Esophagus squamous epithelium (tissue), 5 donors: ENCODE data around the gene METTL6. TPM values are rescaled to one million over a fixed set of nuclear protein-coding genes. Genes with fewer than 3 reads are reported as not detected.
A peak's percentile ranks its signal among the peaks of the same experiment; 100 is the strongest.

ENCODE experiments used
- DNase-seq: peaks from one replicate; lab custom pipeline; 2025; lab: John Stamatoyannopoulos, UW
- H3K27ac ChIP-seq, 4 donors: fragments of 200-600 bp; sonication (generic); one replicate each; pipeline ENCODE4 v1.5.1; 2016 to 2019; ENCODE audit warnings: mild to moderate bottlenecking in 1 of 4
- H3K27me3 ChIP-seq, 4 donors: fragments of 200-600 bp; sonication (generic); 1 replicate in 3 of 4; 2 replicates in 1 of 4; pipeline versions ENCODE4 v1.5.1 to v1.6.0; 2017 to 2021; ENCODE audit warnings: antibody characterized with exemption in 1 of 4
- H3K36me3 ChIP-seq, 3 donors: fragments of 200-600 bp; sonication (generic); one replicate each; pipeline ENCODE4 v1.5.1; 2016 to 2019
- H3K4me1 ChIP-seq, 3 donors: fragments of 200-600 bp; sonication (generic); one replicate each; pipeline ENCODE4 v1.5.1; 2017 to 2019
- H3K4me3 ChIP-seq, 4 donors: fragments of 200-600 bp; sonication (generic); 1 replicate in 3 of 4; 2 replicates in 1 of 4; pipeline ENCODE4 v1.5.1; 2016 to 2019; ENCODE audit warnings: mild to moderate bottlenecking in 2 of 4, moderate library complexity in 1 of 4
- H3K9me3 ChIP-seq, 3 donors: fragments of 200-600 bp; sonication (generic); one replicate each; pipeline ENCODE4 v1.5.1; 2016 to 2019
- CTCF ChIP-seq, 6 experiments: fragments of 450-650 bp in 4 of 6; fragments of 200-600 bp in 2 of 6; sonication (generic) in 2 of 6; IDR thresholded peaks; one replicate each; pipeline ENCODE4 v1.5.1; 2016 to 2019; ENCODE audit warnings: antibody characterized with exemption in 6 of 6, mild to moderate bottlenecking in 4 of 6, moderate library complexity in 4 of 6
- POLR2A ChIP-seq, 4 donors: fragments of 450-650 bp; IDR thresholded peaks; one replicate each; pipeline ENCODE4 v1.6.1; 2017; ENCODE audit warnings: antibody characterized with exemption in 4 of 4, mild to moderate bottlenecking in 4 of 4, moderate library complexity in 3 of 4
- WGBS, 2 donors: methylation state at CpG; one replicate each; pipeline ENCODE4 v1.1.5; 2018; 5-methylcytosine and 5-hydroxymethylcytosine counted together
- intact Hi-C: fragments of 100-400 bp; cut with DNase I; formaldehyde crosslinking; loops from one replicate; pipeline ENCODE4 v1.15.0; 2022
- total RNA-seq, 4 donors: library from RNA; depleted of rRNA; stranded (reverse); fragments of >200 nt; gene quantifications; one replicate each; pipeline ENCODE4 v1.1.0, GENCODE V29; 2016
- donor health status: DM: yes; HTN: yes; CAD: no.

Gene METTL6
- total RNA-seq, 4 donors from 2014 or later = 5.8 to 16.4 (median 12.9) TPM

- Histone ChIP-seq H3K4me3 (no peak overlapping the region), H3K36me3 (peaks cover 0 to 20% (median 0%) of the 10 kb centered on the region in 3 donors), H3K9me3 (no peaks in the 10 kb centered on the region), H3K27me3 (no peaks in the 10 kb centered on the region), H3K27ac (no peak overlapping the region), H3K4me1 (no peaks in the 10 kb centered on the region)
- intact Hi-C loops = no loop called here
- TF ChIP-seq CTCF (IDR thresholded peaks at IDR 0.05) = peak; percentile 22 to 66 (median 50)
- TF ChIP-seq POLR2A (IDR thresholded peaks at IDR 0.05) = no peak
- DNase-seq = no peak
- WGBS, 2 donors = 35 to 36% methylated on average over 3 of the region's 3 CpGs
These were observed 21.8 kb downstream of the METTL6 start for GRCh38 chr3:15405448-15406050.

GRCh38 chr3:15404767-15405166 is 22.6 kb downstream of the METTL6 start:
- Histone ChIP-seq H3K27ac (no peak overlapping the region), H3K4me1 (no peaks in the 10 kb centered on the region), H3K9me3 (no peaks in the 10 kb centered on the region), H3K4me3 (no peak overlapping the region), H3K27me3 (no peaks in the 10 kb centered on the region), H3K36me3 (peaks cover 0 to 12% (median 0%) of the 10 kb centered on the region in 3 donors)
- intact Hi-C loops = no loop called here
- TF ChIP-seq POLR2A (IDR thresholded peaks at IDR 0.05) = no peak
- no peak for TF ChIP-seq CTCF (IDR thresholded peaks at IDR 0.05)
- WGBS, 2 donors = 71 to 82% methylated on average over 1 of the region's 1 CpG
- DNase-seq = no peak

- intact Hi-C loops = no loop called here
- Histone ChIP-seq H3K27ac (no peak overlapping the region), H3K4me3 (no peak overlapping the region), H3K27me3 (no peaks in the 10 kb centered on the region), H3K4me1 (no peaks in the 10 kb centered on the region), H3K9me3 (no peaks in the 10 kb centered on the region), H3K36me3 (peaks cover 0 to 4% (median 0%) of the 10 kb centered on the region in 3 donors)
- WGBS, 2 donors = 86 to 91% methylated on average over 3 of the region's 3 CpGs
- TF ChIP-seq POLR2A (IDR thresholded peaks at IDR 0.05) = no peak
- TF ChIP-seq CTCF (IDR thresholded peaks at IDR 0.05) = no peak
- no peak for DNase-seq
These were observed 23.4 kb downstream of the METTL6 start for GRCh38 chr3:15403965-15404364.

GRCh38 chr3:15403495-15403894 is 23.8 kb downstream of the METTL6 start:
- no peak overlapping the region for H3K27ac ChIP-seq
- no peak for DNase-seq
- H3K27me3 ChIP-seq = no peaks in the 10 kb centered on the region
- H3K36me3 ChIP-seq = peaks cover 0 to 1% (median 0%) of the 10 kb centered on the region in 3 donors
- no peak for TF ChIP-seq POLR2A (IDR thresholded peaks at IDR 0.05)
- no peak for TF ChIP-seq CTCF (IDR thresholded peaks at IDR 0.05)
- no peaks in the 10 kb centered on the region for H3K4me1 ChIP-seq
- intact Hi-C loops = no loop called here
- WGBS, 2 donors = 61 to 80% methylated on average over 3 of the region's 3 CpGs
- no peaks in the 10 kb centered on the region for H3K9me3 ChIP-seq
- H3K4me3 ChIP-seq = no peak overlapping the region

- H3K4me1 ChIP-seq = no peaks in the 10 kb centered on the region
- intact Hi-C loops = no loop called here
- TF ChIP-seq POLR2A (IDR thresholded peaks at IDR 0.05) (no peak), CTCF (IDR thresholded peaks at IDR 0.05) (no peak)
- no peak for DNase-seq
- WGBS, 2 donors = 75 to 89% methylated on average over 4 of the region's 4 CpGs
- no peaks in the 10 kb centered on the region for H3K27me3 ChIP-seq
- H3K4me3 ChIP-seq = no peak overlapping the region
- peaks cover 0 to 4% (median 0%) of the 10 kb centered on the region in 3 donors for H3K9me3 ChIP-seq
- H3K36me3 ChIP-seq = no peaks in the 10 kb centered on the region
- no peak overlapping the region for H3K27ac ChIP-seq
These were observed 25.4 kb downstream of the METTL6 start for GRCh38 chr3:15401936-15402335.
